Neural cell (in vitro differentiated cells): ENCODE measurements around the gene MTREX.

ENCODE experiments used
- CTCF ChIP-seq: fragments of 450-650 bp; IDR thresholded peaks from 2 replicates; pipeline ENCODE4 v1.5.1; 2014; ENCODE audit warnings: antibody characterized with exemption, mild to moderate bottlenecking, moderate library complexity; ENCODE audit not compliant: poor library complexity, severe bottlenecking
- EZH2 ChIP-seq: fragments of 200-600, 300-800 bp; shearing (Covaris generic), sonication (generic); IDR thresholded peaks from 2 replicates; pipeline ENCODE4 v1.6.1; 2014; ENCODE audit warnings: antibody characterized with exemption, low read length, borderline replicate concordance, mild to moderate bottlenecking; ENCODE audit not compliant: insufficient read depth, poor library complexity, severe bottlenecking
- RAD21 ChIP-seq: fragments of 450-650 bp; conservative IDR thresholded peaks from 2 replicates; pipeline ENCODE4 v1.6.1; 2014; ENCODE audit warnings: antibody characterized with exemption, mild to moderate bottlenecking, moderate library complexity
- SMC3 ChIP-seq: fragments of 450-650 bp; conservative IDR thresholded peaks from 2 replicates; pipeline ENCODE4 v1.6.1; 2014; ENCODE audit warnings: antibody characterized with exemption, mild to moderate bottlenecking, moderate library complexity; ENCODE audit not compliant: poor library complexity

- TF ChIP-seq RAD21 (no peak), CTCF (no peak), SMC3 (no peak), EZH2 (no peak)
Observed at GRCh38 chr5:55418994-55419968, 111.5 kb downstream of the MTREX start.
